Stimulated activated CD4-positive, alpha-beta T cell treated with anti-CD3 and anti-CD28 coated beads, Interleukin-15, amount 100 ng/mL, for 24 hours (primary cell): ENCODE measurements around the gene RALGPS1.

Experiments
- DNase-seq: peaks from one replicate; pipeline ENCODE4 v3.0.0-alpha.2; 2020

RALGPS1 gene

DNA sequence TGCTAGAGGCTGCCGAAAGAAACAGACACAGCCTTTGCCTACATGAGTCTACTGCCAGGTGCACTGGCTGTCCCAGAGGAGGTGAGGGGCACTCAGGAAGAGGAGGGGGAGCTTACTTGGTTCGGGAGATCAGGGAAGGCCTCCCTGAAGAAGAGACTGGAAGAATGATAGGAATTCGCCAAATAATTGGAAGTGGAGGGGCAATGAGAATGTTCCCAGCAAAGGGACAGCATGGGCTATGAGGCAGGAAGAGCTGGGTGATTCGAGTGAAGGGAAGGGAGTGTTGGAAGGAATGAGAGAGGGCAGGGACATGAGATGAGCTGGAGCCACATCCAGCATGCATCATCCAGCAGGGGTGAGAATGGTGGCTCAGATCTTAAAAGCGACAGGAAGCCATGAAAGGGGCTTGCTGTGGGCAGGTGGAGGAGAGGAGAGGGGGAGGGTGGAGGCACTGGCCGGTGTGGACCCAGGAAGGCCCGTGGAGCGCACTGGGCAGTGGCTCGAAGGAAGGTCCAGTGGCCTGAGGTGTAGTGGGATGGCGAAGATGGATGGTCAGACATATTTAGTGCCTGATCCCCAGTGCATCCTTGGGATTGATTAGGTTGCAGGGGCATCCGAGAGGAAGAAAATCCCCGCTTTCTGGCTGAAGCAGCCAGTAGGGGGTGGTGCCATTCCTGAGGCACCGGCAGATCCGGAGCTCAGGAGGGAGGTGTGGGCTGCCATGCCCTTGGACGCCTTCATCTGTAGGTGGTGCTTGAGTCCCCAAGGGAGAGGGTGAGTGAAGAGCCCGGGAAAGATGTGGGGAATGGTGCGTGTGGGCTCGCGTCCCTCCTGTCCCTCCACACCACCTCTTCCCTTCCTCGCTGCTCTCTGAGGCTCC, 296.5 kb downstream of the RALGPS1 start:
- DNase-seq = no peak

DNA sequence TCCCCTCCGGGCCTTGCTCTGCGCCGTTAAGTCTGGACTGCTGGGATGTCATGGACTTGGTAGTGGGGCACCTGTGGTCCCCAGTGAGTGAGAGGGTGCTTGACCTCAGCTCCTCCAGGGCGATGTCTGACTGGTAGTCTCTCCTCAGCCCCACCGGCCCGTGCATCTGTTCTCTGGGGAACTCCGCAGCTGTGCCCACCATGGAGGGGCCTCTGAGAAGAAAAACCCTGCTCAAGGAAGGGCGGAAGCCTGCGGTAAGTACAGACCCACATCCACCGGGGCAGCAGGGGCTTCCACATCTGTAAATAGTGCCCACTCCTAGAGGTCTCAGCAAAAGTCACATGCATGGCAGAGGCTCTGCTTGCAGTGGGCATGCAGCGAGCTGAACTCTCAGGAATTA, 297.4 kb downstream of the RALGPS1 start:
- no peak for DNase-seq

DNA sequence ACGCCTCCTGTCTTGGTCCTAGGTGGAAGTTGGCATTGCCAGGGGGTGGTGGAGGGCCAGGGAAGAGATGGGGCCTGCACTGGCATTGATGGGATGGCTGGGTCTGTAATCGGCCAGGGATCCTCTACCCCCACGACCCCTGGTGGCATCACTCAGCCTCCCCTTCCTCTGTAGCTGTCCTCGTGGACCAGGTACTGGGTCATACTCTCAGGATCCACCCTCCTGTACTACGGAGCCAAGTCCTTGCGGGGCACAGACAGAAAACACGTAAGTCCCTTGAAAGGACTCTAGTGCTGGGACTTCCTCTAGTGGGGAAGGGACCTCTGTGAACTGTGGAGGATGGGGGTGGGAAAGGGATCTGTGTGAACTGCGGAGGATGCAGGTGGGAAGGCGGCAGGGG, 297.9 kb downstream of the RALGPS1 start:
- no peak for DNase-seq

GRCh38 chr9:127213859-127214258, 299.3 kb downstream of the RALGPS1 start:
- no peak for DNase-seq

- DNase-seq = peak; percentile 75
Measured at GRCh38 chr9:127214421-127215267, 300.1 kb downstream of the RALGPS1 start.

- no peak for DNase-seq
Measured at GRCh38 chr9:127215268-127216209, 301.0 kb downstream of the RALGPS1 start.

GRCh38 chr9:127216210-127216887, 301.8 kb downstream of the RALGPS1 start:
- no peak for DNase-seq

DNA sequence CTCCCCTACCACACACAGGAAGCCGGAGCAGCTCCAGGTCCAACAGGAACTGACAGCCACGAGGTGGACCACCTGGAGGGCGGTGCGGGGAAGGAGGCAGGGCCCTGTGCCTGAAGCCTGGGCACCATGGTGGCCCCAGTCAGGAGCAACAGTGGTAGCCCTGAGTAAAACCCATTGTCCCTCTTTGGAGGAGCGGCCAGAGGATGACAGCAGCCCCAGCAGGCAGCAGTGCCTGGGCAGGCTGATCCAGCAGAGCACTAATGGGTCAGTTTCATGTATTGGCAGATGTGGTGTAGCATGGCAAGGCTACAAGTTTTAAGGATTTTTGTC, 302.3 kb downstream of the RALGPS1 start:
- DNase-seq = no peak

DNA sequence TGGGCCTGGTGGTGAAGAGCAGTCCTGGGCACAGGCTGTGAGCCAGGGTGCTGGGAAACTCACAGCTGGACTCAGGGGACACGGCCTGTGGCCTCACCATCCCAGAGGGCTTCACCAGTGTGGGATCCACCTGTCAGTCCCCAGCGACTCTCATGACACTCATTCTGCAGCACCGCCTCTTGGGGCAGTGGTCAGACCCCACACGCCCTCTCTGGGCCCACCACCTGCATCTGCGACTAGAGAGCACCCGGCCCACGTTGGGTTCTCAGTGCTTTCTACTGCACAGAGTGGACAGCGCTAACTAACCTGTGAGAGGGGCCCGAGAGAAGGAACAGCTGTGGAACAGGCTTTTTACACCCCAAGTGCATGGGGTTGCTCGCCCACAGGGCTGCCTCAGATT, 304.2 kb downstream of the RALGPS1 start:
- no peak for DNase-seq

DNA sequence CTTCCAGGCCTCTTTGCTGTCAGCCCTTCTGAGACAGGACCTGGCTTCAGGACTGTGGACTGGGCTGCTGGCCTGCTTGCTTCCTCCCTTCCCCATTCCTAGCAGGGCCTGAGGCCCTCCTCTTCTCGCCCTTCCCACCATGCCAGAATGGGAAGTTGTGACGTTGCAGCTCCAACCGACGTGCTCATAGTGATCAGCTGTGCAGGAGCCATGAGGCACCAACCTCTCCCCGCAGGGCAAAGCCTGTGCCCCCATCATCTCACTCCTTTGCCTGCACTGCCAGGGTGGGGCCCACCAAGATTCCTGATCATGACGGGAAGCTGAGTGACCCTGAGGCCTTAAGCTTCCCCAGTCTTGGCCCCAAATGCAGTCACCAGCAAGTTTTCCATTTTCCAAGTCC, 304.9 kb downstream of the RALGPS1 start:
- DNase-seq = no peak

- DNase-seq = no peak
Measured at GRCh38 chr9:127221695-127222094, 307.1 kb downstream of the RALGPS1 start.

GRCh38 chr9:127222388-127223095, 308.0 kb downstream of the RALGPS1 start:
- no peak for DNase-seq

DNA sequence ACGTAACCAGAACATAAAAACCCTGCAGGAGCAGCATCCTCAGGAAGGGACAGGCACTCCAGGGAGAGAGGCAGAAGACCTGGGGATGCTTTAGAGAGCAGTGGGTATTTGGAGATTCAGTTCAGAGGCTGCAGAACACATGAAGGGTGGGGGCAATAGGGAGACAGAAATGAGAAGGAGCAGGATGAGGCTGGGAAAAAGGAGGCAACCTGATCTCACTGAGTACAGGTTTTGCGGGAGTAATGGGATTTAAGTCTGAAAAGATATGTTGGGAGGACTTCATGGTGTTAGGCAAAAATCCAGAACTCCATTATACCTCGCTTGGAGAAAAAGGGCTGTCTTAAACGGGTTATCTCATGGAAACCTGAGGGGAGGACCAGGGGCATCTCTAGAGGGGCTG, 308.7 kb downstream of the RALGPS1 start:
- DNase-seq = no peak

GRCh38 chr9:127223810-127224177, 309.2 kb downstream of the RALGPS1 start:
- no peak for DNase-seq

- DNase-seq = peak; percentile 86
Measured at GRCh38 chr9:127224178-127224882, 309.7 kb downstream of the RALGPS1 start.

DNA sequence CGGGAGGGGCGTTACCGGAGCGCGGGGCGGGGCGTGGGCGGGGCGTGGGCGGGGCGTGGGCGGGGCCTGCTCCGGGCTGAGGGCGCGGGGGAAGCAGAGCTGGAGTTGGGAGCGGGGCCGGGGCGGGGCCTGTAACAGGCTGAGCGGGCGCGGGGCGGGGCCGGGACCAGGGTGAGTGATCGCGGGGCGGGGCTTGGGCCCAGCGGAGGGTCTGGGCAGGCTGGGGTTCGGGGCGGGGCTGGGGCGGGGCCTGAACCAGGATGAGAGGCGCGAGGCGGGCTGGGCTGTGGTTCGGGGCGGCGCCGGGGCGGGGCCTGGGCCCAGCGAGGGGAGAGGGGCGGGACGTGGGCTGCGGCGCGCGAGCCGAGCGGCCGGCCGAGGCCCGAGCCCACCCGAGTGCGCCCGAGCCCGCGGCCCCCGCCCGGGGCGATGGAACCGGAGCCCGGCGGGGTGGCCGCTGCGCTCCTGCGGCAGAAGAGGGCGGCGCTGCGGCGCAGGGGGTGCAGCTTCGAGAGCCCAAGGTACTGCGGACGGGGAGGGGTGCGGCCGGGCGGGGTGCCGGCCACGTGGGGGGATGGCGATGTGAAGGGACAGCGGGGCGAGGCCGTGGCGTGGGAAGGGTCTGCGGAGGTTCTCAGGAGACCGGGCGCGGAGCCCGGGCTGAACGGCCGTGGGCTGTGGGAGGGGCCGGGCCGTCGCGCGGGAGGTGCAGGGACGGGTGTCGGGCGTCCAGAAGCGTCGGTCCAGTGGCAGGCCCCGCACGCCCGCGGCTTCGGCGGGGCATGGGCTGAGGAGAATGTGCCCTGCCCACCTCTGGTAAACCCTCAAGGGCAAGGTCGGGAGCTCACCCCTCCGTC, 310.5 kb downstream of the RALGPS1 start:
- peak; percentile 96 for DNase-seq

DNA sequence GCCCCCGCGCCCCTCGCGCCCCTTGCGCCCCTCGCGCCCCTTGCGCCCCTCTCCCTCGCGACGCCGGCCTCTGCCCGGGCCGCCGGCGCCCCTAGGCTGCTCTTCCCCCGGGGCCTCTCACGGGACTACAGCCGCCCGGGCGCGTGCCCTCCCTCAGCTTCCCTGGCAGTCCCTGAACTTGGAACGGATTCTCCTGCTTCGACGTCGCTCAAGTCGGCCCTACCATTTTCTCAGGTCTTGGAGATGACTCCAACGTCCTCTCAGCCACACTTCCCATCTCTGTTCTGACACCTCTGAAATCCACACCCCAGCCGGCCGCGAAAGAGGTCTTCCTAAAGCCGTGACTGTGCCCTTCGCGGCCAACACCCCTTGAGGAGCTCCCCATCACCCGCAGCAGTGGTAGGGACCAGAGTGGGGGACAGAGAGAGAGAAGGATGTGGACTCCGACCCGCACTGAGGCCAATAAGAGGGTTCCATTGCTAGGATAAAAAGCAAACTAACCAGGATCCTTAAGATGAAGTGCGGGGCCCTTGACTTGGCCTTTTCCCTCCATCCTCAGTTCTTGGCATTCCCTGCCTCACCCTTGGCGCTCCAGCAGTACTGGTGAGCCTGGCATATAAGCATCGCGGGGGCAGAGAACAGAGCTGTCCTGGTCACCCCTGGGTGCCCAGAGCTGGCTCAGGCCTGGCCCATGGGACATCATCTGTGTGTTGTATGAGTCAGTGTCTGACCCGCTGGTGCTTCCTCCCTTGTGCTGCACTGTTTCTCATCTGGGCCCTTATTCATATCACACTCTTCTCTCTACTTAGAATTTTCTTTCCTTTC, 311.4 kb downstream of the RALGPS1 start:
- no peak for DNase-seq

DNA sequence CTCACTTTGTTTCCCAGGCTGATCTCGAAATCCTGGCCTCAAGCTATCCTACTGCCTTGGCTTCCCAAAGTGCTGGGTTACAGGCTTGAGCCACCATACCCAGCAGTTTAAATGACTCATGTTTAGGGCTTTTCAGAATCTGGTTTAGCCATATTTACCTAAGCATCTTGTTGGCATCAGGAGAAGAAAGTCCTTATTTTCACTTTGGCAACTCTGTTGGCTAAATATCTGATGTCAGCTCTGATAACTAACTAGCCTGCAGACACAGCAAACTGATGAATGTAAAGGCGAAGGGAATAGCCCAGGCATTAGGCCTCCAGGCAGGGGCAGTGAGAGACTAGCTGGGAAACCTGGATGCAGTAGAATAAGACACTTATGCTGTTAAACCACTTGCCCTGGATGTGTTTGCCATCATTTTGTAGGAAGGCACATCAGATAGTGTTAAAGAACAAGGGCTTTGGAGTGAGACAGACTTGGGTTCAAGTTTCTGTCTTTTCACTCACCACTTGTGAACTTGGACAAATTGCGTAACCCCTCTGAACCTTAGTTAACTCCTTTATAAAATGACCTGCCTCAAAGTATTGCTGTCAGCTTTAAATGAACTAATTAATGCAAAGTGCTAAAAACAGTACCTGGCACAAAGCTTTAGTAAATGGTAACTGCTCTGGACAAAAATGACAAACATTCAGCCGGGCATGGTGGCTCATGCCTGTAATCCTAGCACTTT, 315.3 kb downstream of the RALGPS1 start:
- DNase-seq = no peak
